Measurements from ENCODE around the gene ELOVL2. TPM values are rescaled to one million over a fixed set of nuclear protein-coding genes. Genes with fewer than 3 reads are reported as not detected.

Gene ELOVL2
- total and polyA plus RNA-seq, 12 donors: 0.73 to 3.5 (median 1.2) TPM

- Histone ChIP-seq H3K4me1 (peaks cover 0 to 17% (median 6%) of the 10 kb centered on the region in 9 donors), H3K9me3 (no peaks in the 10 kb centered on the region), H3K4me3 (no peak overlapping the region), H3K27me3 (no peaks in the 10 kb centered on the region), H3K36me3 (no peaks in the 10 kb centered on the region), H3K27ac (peak overlapping the region in 5 of 10 donors; percentile 12 to 55 (median 38))
- ATAC-seq (peak in 7 of 8 donors; percentile 47 to 82 (median 55)), DNase-seq (peak in 1 of 2 donors; percentile 17)
- intact Hi-C loops (cut with DNase I): no loop called here
- TF ChIP-seq CTCF (IDR thresholded peaks at IDR 0.05): no peak
- 52 to 53% methylated on average over 2 of the region's 2 CpGs for WGBS, 2 donors
Observed at GRCh38 chr6:10999994-11000393, 44.1 kb downstream of the ELOVL2 start.

GRCh38 chr6:10995114-10995707, 48.9 kb downstream of the ELOVL2 start:
- Histone ChIP-seq H3K36me3 (no peaks in the 10 kb centered on the region), H3K27ac (no peak overlapping the region), H3K4me3 (no peak overlapping the region), H3K27me3 (peaks cover 0 to 4% (median 0%) of the 10 kb centered on the region in 7 donors), H3K4me1 (peaks cover 0 to 10% (median 4%) of the 10 kb centered on the region in 9 donors), H3K9me3 (no peaks in the 10 kb centered on the region)
- no peak for TF ChIP-seq CTCF (IDR thresholded peaks at IDR 0.05)
- ATAC-seq (no peak), DNase-seq (peak in 1 of 2 donors; percentile 16)
- intact Hi-C loops (cut with DNase I): no loop called here
- 65 to 70% methylated on average over 4 of the region's 4 CpGs for WGBS, 2 donors

- 98 to 99% methylated on average over 8 of the region's 8 CpGs for WGBS, 2 donors
- no peak for ATAC-seq
- no peaks in the 10 kb centered on the region for H3K4me1 ChIP-seq
- peaks cover 0 to 4% (median 0%) of the 10 kb centered on the region in 7 donors for H3K27me3 ChIP-seq
- intact Hi-C loops (cut with DNase I): no loop called here
- H3K4me3 ChIP-seq: no peak overlapping the region
- no peak for TF ChIP-seq CTCF (IDR thresholded peaks at IDR 0.05)
- no peaks in the 10 kb centered on the region for H3K36me3 ChIP-seq
- H3K9me3 ChIP-seq: no peaks in the 10 kb centered on the region
- no peak overlapping the region for H3K27ac ChIP-seq
- DNase-seq: no peak
Observed at GRCh38 chr6:10993896-10994295, 50.2 kb downstream of the ELOVL2 start.

GRCh38 chr6:10991115-10991514, 53.0 kb downstream of the ELOVL2 start:
- Histone ChIP-seq H3K9me3 (no peaks in the 10 kb centered on the region), H3K4me1 (no peaks in the 10 kb centered on the region), H3K27me3 (peaks cover 0 to 4% (median 0%) of the 10 kb centered on the region in 7 donors), H3K4me3 (no peak overlapping the region), H3K27ac (no peak overlapping the region), H3K36me3 (no peaks in the 10 kb centered on the region)
- 60 to 63% methylated on average over 2 of the region's 2 CpGs for WGBS, 2 donors
- no peak for DNase-seq
- intact Hi-C loops (cut with DNase I): no loop called here
- no peak for TF ChIP-seq CTCF (IDR thresholded peaks at IDR 0.05)
- ATAC-seq: no peak
